Prostate gland (tissue), 2 donors: ENCODE measurements around the gene ITFG1. TPM values are rescaled to one million over a fixed set of nuclear protein-coding genes. Genes with fewer than 3 reads are reported as not detected.
"Not testable (repeated sequence)": the region's sequence is repeated elsewhere in the genome, so short reads cannot be mapped to it uniquely, and the experiment has no call there.

Experiments used
- DNase-seq: peaks from one replicate; pipeline ENCODE4 v3.0.0-alpha.2; 2019; ENCODE audit warnings: low spot score
- H3K27ac ChIP-seq, 2 donors: fragments of 200-600 bp; sonication (generic); 2 replicates each; pipeline ENCODE4 v1.5.1; 2017 to 2019
- H3K27me3 ChIP-seq: fragments of 200-600 bp; sonication (generic); replicated peaks from 2 replicates; pipeline ENCODE4 v1.5.1; 2019; ENCODE audit not compliant: insufficient read depth
- H3K36me3 ChIP-seq, 2 donors: fragments of 200-600 bp; sonication (generic); 1 replicate in 1 of 2; 2 replicates in 1 of 2; pipeline versions ENCODE4 v1.5.1 to v1.8.1; 2017 to 2019
- H3K4me1 ChIP-seq: fragments of 200-600 bp; sonication (generic); replicated peaks from 2 replicates; pipeline ENCODE4 v1.5.1; 2019
- H3K4me3 ChIP-seq, 2 donors: fragments of 200-600 bp; sonication (generic); 2 replicates each; pipeline ENCODE4 v1.5.1; 2017 to 2019
- H3K9me3 ChIP-seq: fragments of 200-600 bp; sonication (generic); 2 replicates; pipeline ENCODE4 v1.5.1; 2017
- CTCF ChIP-seq, 4 experiments: fragments of 200-600 bp in 2 of 4; fragments of 450-650 bp in 2 of 4; sonication (generic) in 2 of 4; IDR thresholded peaks; 1 replicate in 3 of 4; 2 replicates in 1 of 4; pipeline ENCODE4 v1.5.1; 2016 to 2019; ENCODE audit warnings: antibody characterized with exemption in 4 of 4, mild to moderate bottlenecking in 2 of 4, moderate library complexity in 2 of 4
- POLR2A ChIP-seq: fragments of 450-650 bp; IDR thresholded peaks from one replicate; pipeline ENCODE4 v1.6.1; 2016; ENCODE audit warnings: antibody characterized with exemption, mild to moderate bottlenecking
- POLR2AphosphoS5 ChIP-seq: sonication (generic); formaldehyde crosslinking; IDR thresholded peaks from one replicate; pipeline ENCODE4 v1.6.1; 2017; ENCODE audit warnings: antibody characterized with exemption
- WGBS: methylation state at CpG from one replicate; pipeline ENCODE4 v1.1.5; 2018; 5-methylcytosine and 5-hydroxymethylcytosine counted together
- intact Hi-C: fragments of 100-400 bp; cut with DNase I; formaldehyde crosslinking; loops from one replicate; pipeline ENCODE4 v1.14.2; 2022
- total RNA-seq, 2 donors: library from RNA; depleted of rRNA; stranded (reverse); fragments of >200 nt; gene quantifications; one replicate each; pipeline ENCODE4 v1.1.0, GENCODE V29; 2016

The ITFG1 gene
- total RNA-seq, 2 donors from 2014 or later, result 49.1 to 104 TPM

DNA sequence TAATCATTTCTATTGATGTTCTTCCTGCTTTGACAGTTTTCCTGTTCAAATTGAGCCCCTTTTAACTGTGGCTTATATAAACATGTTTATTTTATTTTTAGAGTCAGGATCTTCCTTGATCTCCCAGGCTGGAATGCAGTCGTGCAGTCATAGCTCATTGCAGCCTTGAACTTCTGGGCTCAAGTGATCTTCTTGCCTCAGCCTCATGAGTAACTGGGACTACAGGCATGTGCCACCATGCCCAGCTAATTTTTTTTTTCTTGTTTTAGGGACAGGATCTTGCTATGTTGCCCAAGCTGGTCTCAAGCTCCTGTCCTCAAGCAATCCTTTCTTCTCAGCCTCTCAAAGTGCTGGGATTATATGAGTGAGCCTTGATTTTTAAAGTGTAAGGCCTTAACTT, 14.9 kb upstream of the ITFG1 start:
- no peaks in the 10 kb centered on the region for H3K9me3 ChIP-seq
- intact Hi-C loops, result no loop called here
- 10% methylated on average over 1 of the region's 1 CpG for WGBS
- TF ChIP-seq POLR2A (no peak), CTCF (IDR thresholded peaks at IDR 0.05) (no peak), POLR2AphosphoS5 (no peak)
- H3K27me3 ChIP-seq, result no peaks in the 10 kb centered on the region
- no peak for DNase-seq
- no peak overlapping the region for H3K27ac ChIP-seq
- no peak overlapping the region for H3K4me3 ChIP-seq
- H3K36me3 ChIP-seq, result no peaks in the 10 kb centered on the region
- H3K4me1 ChIP-seq, result no peaks in the 10 kb centered on the region

DNA sequence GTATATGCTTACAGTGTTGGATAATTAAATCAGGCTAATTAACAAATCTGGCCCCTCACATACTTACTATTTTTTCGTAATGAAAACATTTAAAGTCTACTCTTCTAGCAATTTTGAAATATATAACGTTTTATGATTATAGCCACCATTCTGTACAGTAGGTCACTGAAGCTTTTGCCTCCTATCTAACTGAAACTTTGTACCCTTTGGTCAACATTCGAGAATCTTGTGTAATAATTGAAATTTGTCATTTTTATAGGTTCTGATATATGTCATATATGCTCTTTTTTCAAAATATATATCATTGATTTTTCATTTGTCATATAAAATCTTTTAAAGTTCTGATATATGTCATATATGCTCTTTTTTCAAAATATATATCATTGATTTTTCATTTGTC, 12.9 kb upstream of the ITFG1 start:
- Histone ChIP-seq H3K9me3 (no peaks in the 10 kb centered on the region), H3K4me1 (no peaks in the 10 kb centered on the region), H3K27me3 (no peaks in the 10 kb centered on the region), H3K36me3 (no peaks in the 10 kb centered on the region), H3K4me3 (no peak overlapping the region), H3K27ac (no peak overlapping the region)
- TF ChIP-seq POLR2AphosphoS5 (no peak), CTCF (IDR thresholded peaks at IDR 0.05) (no peak), POLR2A (no peak)
- no peak for DNase-seq
- WGBS, result 83% methylated on average over 3 of the region's 3 CpGs
- intact Hi-C loops, result no loop called here

DNA sequence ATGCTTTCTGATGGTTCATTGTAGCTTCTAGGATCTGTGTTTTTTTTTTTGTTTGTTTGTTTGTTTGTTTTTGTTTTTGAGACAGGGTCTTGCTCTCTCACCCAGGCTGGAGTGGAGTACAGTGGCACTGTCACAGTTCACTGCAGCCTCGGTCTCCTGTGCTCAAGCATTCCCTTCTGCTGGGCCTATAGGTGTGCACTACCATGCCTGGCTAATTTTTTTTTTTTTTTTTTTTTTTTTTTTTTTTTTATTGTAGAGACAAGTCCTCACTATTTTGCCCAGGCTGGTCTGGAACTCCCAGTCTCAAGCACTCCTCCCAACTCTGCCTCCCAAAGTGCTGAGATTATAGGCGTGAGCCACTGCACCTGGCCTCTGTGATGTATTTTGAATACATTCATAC, 12.1 kb upstream of the ITFG1 start:
- H3K9me3 ChIP-seq, intact Hi-C loops, H3K4me3 ChIP-seq, H3K27me3 ChIP-seq, DNase-seq, H3K27ac ChIP-seq, H3K36me3 ChIP-seq, H3K4me1 ChIP-seq: not testable (repeated sequence)
- WGBS, result 95% methylated on average over 2 of the region's 2 CpGs

DNA sequence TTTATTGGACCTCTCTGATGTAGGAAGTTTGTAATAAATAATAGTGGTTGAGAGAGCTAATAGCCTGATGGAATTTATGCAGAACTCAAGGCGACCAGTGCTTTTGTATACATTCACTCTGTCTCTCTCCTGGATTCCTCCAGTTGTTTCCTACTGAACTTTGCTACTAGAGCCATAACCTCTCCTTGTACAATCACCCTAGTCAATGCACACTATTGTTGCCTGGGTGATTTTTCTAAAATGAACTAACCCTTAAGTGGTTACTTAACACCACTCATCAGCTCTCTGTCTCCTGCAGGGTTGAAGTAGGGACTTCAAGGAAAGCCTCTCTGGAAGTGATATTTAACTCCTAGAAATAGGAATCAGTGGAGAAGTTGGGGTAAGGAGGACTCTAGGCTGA, 9.9 kb upstream of the ITFG1 start:
- TF ChIP-seq POLR2A (no peak), CTCF (IDR thresholded peaks at IDR 0.05) (no peak), POLR2AphosphoS5 (no peak)
- intact Hi-C loops, result no loop called here
- Histone ChIP-seq H3K27me3 (no peaks in the 10 kb centered on the region), H3K36me3 (no peaks in the 10 kb centered on the region), H3K9me3 (no peaks in the 10 kb centered on the region), H3K27ac (no peak overlapping the region), H3K4me3 (no peak overlapping the region), H3K4me1 (no peaks in the 10 kb centered on the region)
- DNase-seq, result no peak
- 96% methylated on average over 1 of the region's 1 CpG for WGBS

DNA sequence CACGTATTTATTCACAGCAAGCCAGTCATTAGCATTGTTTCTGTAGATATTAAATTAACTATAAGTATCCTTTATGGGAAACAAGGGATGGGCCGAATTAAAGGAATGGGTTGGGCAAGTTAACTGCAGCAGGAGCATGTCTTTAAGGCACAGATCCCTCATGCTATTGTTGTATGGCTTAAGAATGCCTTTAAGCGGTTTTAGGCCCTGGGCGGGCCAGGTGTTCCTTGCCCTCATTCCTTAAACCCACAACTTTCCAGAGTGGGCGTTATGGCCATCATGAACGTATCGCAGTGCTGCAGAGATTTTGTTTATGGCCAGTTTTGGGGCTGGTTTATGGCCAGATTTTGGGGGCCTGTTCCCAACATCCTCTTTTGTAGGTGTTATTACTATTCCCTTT, 9.3 kb upstream of the ITFG1 start:
- intact Hi-C loops, result no loop called here
- 92% methylated on average over 7 of the region's 7 CpGs for WGBS

More for the DNA sequence above, 9.3 kb upstream of the ITFG1 start:
- no peak overlapping the region for H3K27ac ChIP-seq
- DNase-seq, result no peak
- H3K4me1 ChIP-seq, result no peaks in the 10 kb centered on the region
- no peaks in the 10 kb centered on the region for H3K27me3 ChIP-seq
- TF ChIP-seq POLR2A, result no peak
- no peak for TF ChIP-seq CTCF (IDR thresholded peaks at IDR 0.05)
- no peak for TF ChIP-seq POLR2AphosphoS5
- H3K9me3 ChIP-seq, result no peaks in the 10 kb centered on the region
- H3K4me3 ChIP-seq, result no peak overlapping the region
- no peaks in the 10 kb centered on the region for H3K36me3 ChIP-seq
